NCI-H2107 treated with DMSO at 0.1 percent for 48 hours (cell line): Measurements from ENCODE around the gene MAST2.
"Not testable (repeated sequence)": the region's sequence is repeated elsewhere in the genome, so short reads cannot be mapped to it uniquely, and the experiment has no call there.

Experiments used
- DNase-seq: peaks from one replicate; lab custom pipeline; 2025; ENCODE audit not compliant: unreplicated experiment; lab: John Stamatoyannopoulos, UW

The MAST2 gene

GRCh38 chr1:45930258-45931150 lies 127.1 kb downstream of the MAST2 start:
- DNase-seq: no peak

- not testable (repeated sequence) for DNase-seq
Measured at GRCh38 chr1:45932205-45932604, 128.8 kb downstream of the MAST2 start.

GRCh38 chr1:45934947-45935346 lies 131.5 kb downstream of the MAST2 start:
- no peak for DNase-seq

GRCh38 chr1:45938029-45938428 lies 134.6 kb downstream of the MAST2 start:
- no peak for DNase-seq

- DNase-seq: no peak
Measured at GRCh38 chr1:45942411-45942810, 139.0 kb downstream of the MAST2 start.

GRCh38 chr1:45943185-45943584 lies 139.8 kb downstream of the MAST2 start:
- no peak for DNase-seq

- no peak for DNase-seq
Measured at GRCh38 chr1:45945426-45945825, 142.0 kb downstream of the MAST2 start.

- not testable (repeated sequence) for DNase-seq
Measured at GRCh38 chr1:45949462-45949861, 146.1 kb downstream of the MAST2 start.

GRCh38 chr1:45952072-45952471 lies 148.7 kb downstream of the MAST2 start:
- no peak for DNase-seq

- DNase-seq: peak; percentile 29
Measured at GRCh38 chr1:45953934-45954847, 150.8 kb downstream of the MAST2 start.

GRCh38 chr1:45957684-45958083 lies 154.3 kb downstream of the MAST2 start:
- DNase-seq: no peak

- no peak for DNase-seq
Measured at GRCh38 chr1:45958317-45958716, 154.9 kb downstream of the MAST2 start.

- DNase-seq: no peak
Measured at GRCh38 chr1:45960930-45961715, 157.7 kb downstream of the MAST2 start.

- not testable (repeated sequence) for DNase-seq
Measured at GRCh38 chr1:45961936-45962335, 158.5 kb downstream of the MAST2 start.

- DNase-seq: no peak
Measured at GRCh38 chr1:45968941-45969666, 165.7 kb downstream of the MAST2 start.

- DNase-seq: no peak
Measured at GRCh38 chr1:45969866-45970265, 166.5 kb downstream of the MAST2 start.

GRCh38 chr1:45971335-45971734 lies 167.9 kb downstream of the MAST2 start:
- DNase-seq: no peak

- no peak for DNase-seq
Measured at GRCh38 chr1:45971922-45972531, 168.6 kb downstream of the MAST2 start.

GRCh38 chr1:45972621-45973020 lies 169.2 kb downstream of the MAST2 start:
- DNase-seq: no peak

GRCh38 chr1:45973121-45973520 lies 169.7 kb downstream of the MAST2 start:
- no peak for DNase-seq
